Measurements from ENCODE around the gene MVK. TPM values are rescaled to one million over a fixed set of nuclear protein-coding genes. Genes with fewer than 3 reads are reported as not detected.

Gene MVK
- polyA plus RNA-seq, 3 donors = 1.1 to 3.8 (median 1.6) TPM

- Histone ChIP-seq H3K79me2 (ENCODE audit: insufficient read depth, low read length) (no peaks in the 10 kb centered on the region), H3K9me3 (replicated peaks in 1 of 2; ENCODE audit: control insufficient read depth in 1 of 2, insufficient read depth in 1 of 2, low read length in 2 of 2) (no peaks in the 10 kb centered on the region), H4K20me1 (ENCODE audit: insufficient read depth, low read length) (no peaks in the 10 kb centered on the region), H3K27ac (ENCODE audit: low read depth in 1 of 2, low read length in 2 of 2) (no peak overlapping the region), H2AFZ (ENCODE audit: insufficient read depth, low read depth, low read length, poor library complexity, severe bottlenecking) (no peak overlapping the region), H3K36me3 (replicated peaks in 1 of 2; ENCODE audit: control insufficient read depth in 1 of 2, insufficient read depth in 2 of 2, low read length in 2 of 2) (no peaks in the 10 kb centered on the region), H3K4me2 (replicated peaks; ENCODE audit: extremely low read depth, low read length, poor library complexity, severe bottlenecking) (no peak overlapping the region), H3K27me3 (ENCODE audit: control insufficient read depth in 2 of 2, insufficient read depth in 2 of 2, low read length in 2 of 2) (peaks cover 3 to 15% of the 10 kb centered on the region in 2 donors), H3K9ac (ENCODE audit: insufficient read depth, low read length, poor library complexity, severe bottlenecking) (no peak overlapping the region), H3K4me1 (ENCODE audit: control insufficient read depth in 1 of 2, insufficient read depth in 2 of 2, low read length in 2 of 2) (no peaks in the 10 kb centered on the region), H3K4me3 (replicated peaks in 1 of 3; ENCODE audit: low read depth in 2 of 3, low read length in 3 of 3) (no peak overlapping the region)
- WGBS (ENCODE audit: insufficient coverage) = 85% methylated on average over 7 of the region's 10 CpGs
- Mint-ChIP-seq H3K27ac (no peak overlapping the region), H3K4me1 (no peaks in the 10 kb centered on the region), H3K36me3 (no peaks in the 10 kb centered on the region), H3K27me3 (ENCODE audit: low read depth in 3 of 3) (peaks cover 24 to 36% (median 35%) of the 10 kb centered on the region in 3 donors), H3K4me3 (no peak overlapping the region), H3K9me3 (no peaks in the 10 kb centered on the region)
- intact Hi-C loops (cut with micrococcal nuclease) = no loop called here
- TF ChIP-seq, protein P1, sequence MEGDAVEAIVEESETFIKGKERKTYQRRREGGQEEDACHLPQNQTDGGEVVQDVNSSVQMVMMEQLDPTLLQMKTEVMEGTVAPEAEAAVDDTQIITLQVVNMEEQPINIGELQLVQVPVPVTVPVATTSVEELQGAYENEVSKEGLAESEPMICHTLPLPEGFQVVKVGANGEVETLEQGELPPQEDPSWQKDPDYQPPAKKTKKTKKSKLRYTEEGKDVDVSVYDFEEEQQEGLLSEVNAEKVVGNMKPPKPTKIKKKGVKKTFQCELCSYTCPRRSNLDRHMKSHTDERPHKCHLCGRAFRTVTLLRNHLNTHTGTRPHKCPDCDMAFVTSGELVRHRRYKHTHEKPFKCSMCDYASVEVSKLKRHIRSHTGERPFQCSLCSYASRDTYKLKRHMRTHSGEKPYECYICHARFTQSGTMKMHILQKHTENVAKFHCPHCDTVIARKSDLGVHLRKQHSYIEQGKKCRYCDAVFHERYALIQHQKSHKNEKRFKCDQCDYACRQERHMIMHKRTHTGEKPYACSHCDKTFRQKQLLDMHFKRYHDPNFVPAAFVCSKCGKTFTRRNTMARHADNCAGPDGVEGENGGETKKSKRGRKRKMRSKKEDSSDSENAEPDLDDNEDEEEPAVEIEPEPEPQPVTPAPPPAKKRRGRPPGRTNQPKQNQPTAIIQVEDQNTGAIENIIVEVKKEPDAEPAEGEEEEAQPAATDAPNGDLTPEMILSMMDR (IDR thresholded peaks at IDR 0.05) = no peak
- no peak for DNase-seq
Observed at GRCh38 chr12:109617491-109617890, 43.9 kb downstream of the MVK start.

- H4K20me1 ChIP-seq (ENCODE audit: insufficient read depth, low read length) = no peaks in the 10 kb centered on the region
- TF ChIP-seq, protein P1 (IDR thresholded peaks at IDR 0.05) = no peak
- WGBS (ENCODE audit: insufficient coverage) = 92% methylated on average over 4 of the region's 5 CpGs
- no peak overlapping the region for H3K4me3 ChIP-seq (replicated peaks in 1 of 3; ENCODE audit: low read depth in 2 of 3, low read length in 3 of 3)
- H3K27ac ChIP-seq (ENCODE audit: low read depth in 1 of 2, low read length in 2 of 2) = no peak overlapping the region
- Mint-ChIP-seq H3K9me3 (no peaks in the 10 kb centered on the region), H3K27ac (no peak overlapping the region), H3K4me1 (no peaks in the 10 kb centered on the region), H3K4me3 (no peak overlapping the region), H3K36me3 (no peaks in the 10 kb centered on the region), H3K27me3 (ENCODE audit: low read depth in 3 of 3) (peaks cover 28 to 40% (median 39%) of the 10 kb centered on the region in 3 donors)
- no peak overlapping the region for H2AFZ ChIP-seq (ENCODE audit: insufficient read depth, low read depth, low read length, poor library complexity, severe bottlenecking)
- H3K27me3 ChIP-seq (ENCODE audit: control insufficient read depth in 2 of 2, insufficient read depth in 2 of 2, low read length in 2 of 2) = peaks cover 3 to 19% of the 10 kb centered on the region in 2 donors
- no peaks in the 10 kb centered on the region for H3K79me2 ChIP-seq (ENCODE audit: insufficient read depth, low read length)
- no peaks in the 10 kb centered on the region for H3K4me1 ChIP-seq (ENCODE audit: control insufficient read depth in 1 of 2, insufficient read depth in 2 of 2, low read length in 2 of 2)
- no peaks in the 10 kb centered on the region for H3K9me3 ChIP-seq (replicated peaks in 1 of 2; ENCODE audit: control insufficient read depth in 1 of 2, insufficient read depth in 1 of 2, low read length in 2 of 2)
- intact Hi-C loops (cut with micrococcal nuclease) = no loop called here
- DNase-seq = no peak
- no peak overlapping the region for H3K4me2 ChIP-seq (replicated peaks; ENCODE audit: extremely low read depth, low read length, poor library complexity, severe bottlenecking)
- H3K36me3 ChIP-seq (replicated peaks in 1 of 2; ENCODE audit: control insufficient read depth in 1 of 2, insufficient read depth in 2 of 2, low read length in 2 of 2) = no peaks in the 10 kb centered on the region
- no peak overlapping the region for H3K9ac ChIP-seq (ENCODE audit: insufficient read depth, low read length, poor library complexity, severe bottlenecking)
Observed at GRCh38 chr12:109618082-109618481, 44.5 kb downstream of the MVK start.

Data from CD14-positive monocyte (primary cell).